BJ (cell line): ENCODE data around the gene TAF3. TPM values are rescaled to one million over a fixed set of nuclear protein-coding genes. Genes with fewer than 3 reads are reported as not detected.

Experiments used
- CTCF ChIA-PET: fragments of 350-600 bp; formaldehyde crosslinking; extraction: SDS; loops from one replicate; lab custom pipeline; 2021; ENCODE audit warnings: antibody characterized with exemption, inconsistent platforms; lab: Yijun Ruan, JAX
- POLR2A ChIA-PET: fragments of 300-600 bp; sonication (Branson Sonifier 250); formaldehyde crosslinking; extraction: SDS; loops from one replicate; lab custom pipeline; 2021; ENCODE audit warnings: antibody characterized with exemption; lab: Charles Lee
- DNase-seq: peaks from one replicate; pipeline ENCODE4 v3.0.0-alpha.2; 2011; ENCODE audit warnings: low read depth
- H3K27me3 ChIP-seq: 2 replicates; pipeline ENCODE4 v1.6.0; 2011; ENCODE audit warnings: low read length; ENCODE audit not compliant: control insufficient read depth, insufficient read depth
- H3K36me3 ChIP-seq: 2 replicates; pipeline ENCODE4 v1.5.1; 2011; ENCODE audit warnings: low read length; ENCODE audit not compliant: control insufficient read depth, insufficient read depth
- H3K4me3 ChIP-seq: 2 replicates; pipeline ENCODE4 v1.5.1; 2011; ENCODE audit warnings: low read depth, mild to moderate bottlenecking, control low read depth, low read length
- polyA plus RNA-seq: library from polyadenylated mRNA; depleted of rRNA; stranded (reverse); fragments of >200 nt; gene quantifications from 2 replicates; pipeline ENCODE4 v1.2.3, GENCODE V29; 2011
- TF ChIP-seq, protein P1 (sequence below): IDR thresholded peaks from 2 replicates; pipeline ENCODE4 v1.5.1; 2011; ENCODE audit warnings: low read depth, mild to moderate bottlenecking, control low read depth, inconsistent platforms, low read length, moderate library complexity; ENCODE audit not compliant: insufficient read depth

The TAF3 gene
- polyA plus RNA-seq, 1 experiment: 1.8 TPM

- H3K4me3 ChIP-seq: no peak overlapping the region
- ChIA-PET CTCF (no interaction called here), POLR2A (no interaction called here)
- TF ChIP-seq, protein P1, sequence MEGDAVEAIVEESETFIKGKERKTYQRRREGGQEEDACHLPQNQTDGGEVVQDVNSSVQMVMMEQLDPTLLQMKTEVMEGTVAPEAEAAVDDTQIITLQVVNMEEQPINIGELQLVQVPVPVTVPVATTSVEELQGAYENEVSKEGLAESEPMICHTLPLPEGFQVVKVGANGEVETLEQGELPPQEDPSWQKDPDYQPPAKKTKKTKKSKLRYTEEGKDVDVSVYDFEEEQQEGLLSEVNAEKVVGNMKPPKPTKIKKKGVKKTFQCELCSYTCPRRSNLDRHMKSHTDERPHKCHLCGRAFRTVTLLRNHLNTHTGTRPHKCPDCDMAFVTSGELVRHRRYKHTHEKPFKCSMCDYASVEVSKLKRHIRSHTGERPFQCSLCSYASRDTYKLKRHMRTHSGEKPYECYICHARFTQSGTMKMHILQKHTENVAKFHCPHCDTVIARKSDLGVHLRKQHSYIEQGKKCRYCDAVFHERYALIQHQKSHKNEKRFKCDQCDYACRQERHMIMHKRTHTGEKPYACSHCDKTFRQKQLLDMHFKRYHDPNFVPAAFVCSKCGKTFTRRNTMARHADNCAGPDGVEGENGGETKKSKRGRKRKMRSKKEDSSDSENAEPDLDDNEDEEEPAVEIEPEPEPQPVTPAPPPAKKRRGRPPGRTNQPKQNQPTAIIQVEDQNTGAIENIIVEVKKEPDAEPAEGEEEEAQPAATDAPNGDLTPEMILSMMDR: no peak
- DNase-seq: no peak
- peaks cover 3% of the 10 kb centered on the region; the same call in 1 of the 2 replicates for H3K36me3 ChIP-seq
- no peaks in the 10 kb centered on the region for H3K27me3 ChIP-seq
These were observed 195.3 kb downstream of the TAF3 start for GRCh38 chr10:8013619-8014018.

DNA sequence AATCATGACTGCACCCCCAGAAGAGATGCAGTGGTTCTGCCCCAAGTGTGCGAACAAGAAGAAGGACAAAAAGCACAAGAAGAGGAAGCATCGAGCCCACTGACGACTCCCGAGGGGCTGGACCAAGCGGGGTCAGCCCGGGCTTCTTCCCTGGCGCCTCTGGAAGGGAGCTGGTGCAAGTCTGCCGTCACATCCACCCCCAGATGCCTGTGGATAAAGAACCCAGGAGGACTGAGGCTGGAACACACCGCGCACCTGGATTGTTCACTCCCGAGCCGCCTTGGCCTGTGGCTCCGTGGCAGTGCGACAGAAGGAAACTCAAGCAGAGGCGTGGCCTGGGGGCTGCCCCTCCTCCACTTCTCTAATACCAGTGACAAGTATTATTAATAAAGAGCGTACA, 196.3 kb downstream of the TAF3 start:
- ChIA-PET CTCF (no interaction called here), POLR2A (no interaction called here)
- Histone ChIP-seq H3K4me3 (no peak overlapping the region), H3K27me3 (no peaks in the 10 kb centered on the region), H3K36me3 (peaks cover 3% of the 10 kb centered on the region; the same call in 1 of the 2 replicates)
- TF ChIP-seq, protein P1: no peak
- no peak for DNase-seq

GRCh38 chr10:8017277-8017676, 199.0 kb downstream of the TAF3 start:
- ChIA-PET CTCF (interaction anchor here (0.8 kb wide), 1 partner anchor 120 kb away, joined by 3 read pairs; no protein-coding TSS in a partner anchor), POLR2A (no interaction called here)
- DNase-seq: no peak

GRCh38 chr10:8023321-8023720, 205.0 kb downstream of the TAF3 start:
- TF ChIP-seq, protein P1: no peak
- ChIA-PET CTCF (no interaction called here), POLR2A (no interaction called here)
- Histone ChIP-seq H3K36me3 (no peaks in the 10 kb centered on the region), H3K4me3 (no peak overlapping the region), H3K27me3 (no peaks in the 10 kb centered on the region)
- DNase-seq: no peak

More at GRCh38 chr10:8017277-8017676, 199.0 kb downstream of the TAF3 start:
- Histone ChIP-seq H3K27me3 (no peaks in the 10 kb centered on the region), H3K36me3 (peaks cover 1% of the 10 kb centered on the region; the same call in 1 of the 2 replicates), H3K4me3 (no peak overlapping the region)
- TF ChIP-seq, protein P1: no peak

- no peaks in the 10 kb centered on the region for H3K27me3 ChIP-seq
- no peak overlapping the region for H3K4me3 ChIP-seq
- TF ChIP-seq, protein P1: no peak
- no peaks in the 10 kb centered on the region for H3K36me3 ChIP-seq
- CTCF ChIA-PET: no interaction called here
- POLR2A ChIA-PET: no interaction called here
- DNase-seq: no peak
These were observed 205.5 kb downstream of the TAF3 start for GRCh38 chr10:8023851-8024250.
